Kidney epithelial cell (primary cell): ENCODE results near the gene MOB3A. TPM values are rescaled to one million over a fixed set of nuclear protein-coding genes. Genes with fewer than 3 reads are reported as not detected.

Experiments used
- DNase-seq: peaks from one replicate; pipeline ENCODE4 v3.0.0-alpha.2; 2010; ENCODE audit warnings: low read depth
- H3K27me3 ChIP-seq: 2 replicates; pipeline ENCODE4 v1.6.0; 2011; ENCODE audit warnings: low read length; ENCODE audit not compliant: control insufficient read depth, insufficient read depth
- H3K36me3 ChIP-seq: 2 replicates; pipeline ENCODE4 v1.5.1; 2011; ENCODE audit warnings: low read length; ENCODE audit not compliant: control insufficient read depth, insufficient read depth
- H3K4me3 ChIP-seq: 2 replicates; pipeline ENCODE4 v1.5.1; 2011; ENCODE audit warnings: low read depth, mild to moderate bottlenecking, control low read depth, low read length
- CTCF ChIP-seq: IDR thresholded peaks from 2 replicates; pipeline ENCODE4 v1.5.1; 2011; ENCODE audit warnings: mild to moderate bottlenecking, moderate library complexity, low read length, control low read depth, inconsistent platforms; ENCODE audit not compliant: insufficient read depth, poor library complexity, severe bottlenecking
- total RNA-seq: library from RNA; depleted of rRNA; stranded (reverse); fragments of >200 nt; gene quantifications from 2 replicates; pipeline ENCODE4 v1.2.3, GENCODE V29; 2015

Gene MOB3A
- total RNA-seq, 1 donor from 2014 or later: 40.3 TPM

- DNase-seq: no peak
- peaks cover 3% of the 10 kb centered on the region for H3K36me3 ChIP-seq
- H3K4me3 ChIP-seq: peak overlapping the region; percentile 92
- no peaks in the 10 kb centered on the region for H3K27me3 ChIP-seq
- TF ChIP-seq CTCF: no peak
These were observed 45.7 kb downstream of the MOB3A start for GRCh38 chr19:2050349-2050990.

GRCh38 chr19:2049741-2050348 lies 46.3 kb downstream of the MOB3A start:
- Histone ChIP-seq H3K36me3 (peaks cover 3% of the 10 kb centered on the region), H3K27me3 (no peaks in the 10 kb centered on the region), H3K4me3 (peak overlapping the region; percentile 92)
- TF ChIP-seq CTCF: no peak
- no peak for DNase-seq

- Histone ChIP-seq H3K36me3 (peaks cover 3% of the 10 kb centered on the region), H3K4me3 (peak overlapping the region; percentile 92), H3K27me3 (no peaks in the 10 kb centered on the region)
- TF ChIP-seq CTCF: no peak
- no peak for DNase-seq
These were observed 47.0 kb downstream of the MOB3A start for GRCh38 chr19:2048959-2049740.

GRCh38 chr19:2048104-2048958 lies 47.8 kb downstream of the MOB3A start:
- DNase-seq: no peak
- peaks cover 3% of the 10 kb centered on the region for H3K36me3 ChIP-seq
- H3K27me3 ChIP-seq: no peaks in the 10 kb centered on the region
- H3K4me3 ChIP-seq: no peak overlapping the region
- no peak for TF ChIP-seq CTCF

GRCh38 chr19:2047449-2048103 lies 48.5 kb downstream of the MOB3A start:
- peaks cover 3% of the 10 kb centered on the region for H3K36me3 ChIP-seq
- H3K4me3 ChIP-seq: no peak overlapping the region
- H3K27me3 ChIP-seq: no peaks in the 10 kb centered on the region
- no peak for TF ChIP-seq CTCF
- DNase-seq: no peak
